GM12872 (cell line): ENCODE data around the gene GPR107.

Experiments
- TF ChIP-seq, protein P1 (sequence below): IDR thresholded peaks from 3 replicates; pipeline ENCODE4 v1.5.1; 2011; ENCODE audit warnings: low read depth, mild to moderate bottlenecking, low read length, moderate library complexity; ENCODE audit not compliant: insufficient read depth

Gene GPR107

DNA sequence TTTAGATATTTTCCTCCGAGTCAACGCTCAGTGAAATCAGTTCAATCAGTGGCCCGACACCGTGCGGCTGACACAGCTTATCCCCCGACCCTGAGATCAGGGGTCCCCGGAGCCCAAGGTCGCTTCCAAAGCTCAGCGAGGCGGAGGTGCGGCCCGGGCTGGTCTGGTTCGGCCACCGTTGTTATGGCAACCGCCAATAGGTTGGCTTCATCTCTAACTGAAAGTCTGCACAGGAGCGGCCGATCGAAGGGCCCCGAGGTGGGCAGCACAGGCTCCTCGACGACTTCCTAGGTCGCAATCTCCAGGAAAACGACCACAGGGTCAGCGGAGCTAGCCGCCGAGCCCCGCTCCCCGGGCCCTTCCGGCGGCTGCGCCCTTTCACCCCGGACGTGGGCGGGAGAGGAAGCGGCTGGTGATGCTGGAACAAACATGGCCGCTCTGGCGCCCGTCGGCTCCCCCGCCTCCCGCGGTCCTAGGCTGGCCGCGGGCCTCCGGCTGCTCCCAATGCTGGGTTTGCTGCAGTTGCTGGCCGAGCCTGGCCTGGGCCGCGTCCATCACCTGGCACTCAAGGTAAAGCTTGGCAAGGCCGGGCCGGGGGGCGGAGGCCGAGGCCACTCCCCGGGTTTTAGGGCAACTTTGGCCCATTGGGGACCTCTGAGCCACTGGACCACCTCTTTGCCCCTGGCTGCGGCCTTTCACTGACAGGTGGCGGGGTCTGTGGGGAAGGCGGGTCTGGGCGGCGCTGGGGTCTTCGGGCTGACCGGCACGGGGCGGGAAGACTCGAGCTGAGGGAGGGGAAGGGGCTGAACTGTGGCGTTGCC is at the start of gene GPR107:
TSS of gene GPR107 (plus strand) at position 403 of the 821 bp plus-strand sequence. CDS start at position 430, 27 bp downstream.
- TF ChIP-seq, protein P1, sequence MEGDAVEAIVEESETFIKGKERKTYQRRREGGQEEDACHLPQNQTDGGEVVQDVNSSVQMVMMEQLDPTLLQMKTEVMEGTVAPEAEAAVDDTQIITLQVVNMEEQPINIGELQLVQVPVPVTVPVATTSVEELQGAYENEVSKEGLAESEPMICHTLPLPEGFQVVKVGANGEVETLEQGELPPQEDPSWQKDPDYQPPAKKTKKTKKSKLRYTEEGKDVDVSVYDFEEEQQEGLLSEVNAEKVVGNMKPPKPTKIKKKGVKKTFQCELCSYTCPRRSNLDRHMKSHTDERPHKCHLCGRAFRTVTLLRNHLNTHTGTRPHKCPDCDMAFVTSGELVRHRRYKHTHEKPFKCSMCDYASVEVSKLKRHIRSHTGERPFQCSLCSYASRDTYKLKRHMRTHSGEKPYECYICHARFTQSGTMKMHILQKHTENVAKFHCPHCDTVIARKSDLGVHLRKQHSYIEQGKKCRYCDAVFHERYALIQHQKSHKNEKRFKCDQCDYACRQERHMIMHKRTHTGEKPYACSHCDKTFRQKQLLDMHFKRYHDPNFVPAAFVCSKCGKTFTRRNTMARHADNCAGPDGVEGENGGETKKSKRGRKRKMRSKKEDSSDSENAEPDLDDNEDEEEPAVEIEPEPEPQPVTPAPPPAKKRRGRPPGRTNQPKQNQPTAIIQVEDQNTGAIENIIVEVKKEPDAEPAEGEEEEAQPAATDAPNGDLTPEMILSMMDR, result no peak

DNA sequence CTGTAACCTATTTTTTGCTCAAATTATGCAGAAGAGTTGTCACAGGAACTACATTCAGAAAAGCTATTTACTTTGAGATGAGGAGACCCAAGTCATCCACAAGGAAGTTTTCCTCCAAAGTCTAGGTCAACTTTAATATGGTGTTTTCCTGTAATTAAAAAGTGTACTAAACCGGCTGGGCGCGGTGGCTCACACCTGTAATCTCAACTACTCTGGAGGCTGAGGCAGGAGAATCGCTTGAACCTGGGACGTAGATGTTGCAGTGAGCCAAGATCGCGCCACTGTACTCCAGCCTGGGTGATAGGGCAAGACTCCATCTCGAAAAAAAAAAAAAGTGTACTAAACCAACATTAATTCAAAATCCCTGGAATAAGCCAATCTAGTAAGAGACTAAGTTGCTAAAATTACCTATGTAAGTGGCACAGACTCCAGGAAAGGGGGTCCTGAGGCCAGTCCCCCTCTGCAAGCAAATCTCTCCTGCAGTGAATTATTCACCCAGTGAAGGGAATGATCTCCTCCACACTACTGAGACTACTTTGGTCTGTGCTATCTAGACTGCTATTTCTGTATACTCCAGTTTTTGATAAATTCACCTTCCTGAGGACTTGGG is 49.7 kb upstream of the GPR107 start:
- TF ChIP-seq, protein P1, result no peak

DNA sequence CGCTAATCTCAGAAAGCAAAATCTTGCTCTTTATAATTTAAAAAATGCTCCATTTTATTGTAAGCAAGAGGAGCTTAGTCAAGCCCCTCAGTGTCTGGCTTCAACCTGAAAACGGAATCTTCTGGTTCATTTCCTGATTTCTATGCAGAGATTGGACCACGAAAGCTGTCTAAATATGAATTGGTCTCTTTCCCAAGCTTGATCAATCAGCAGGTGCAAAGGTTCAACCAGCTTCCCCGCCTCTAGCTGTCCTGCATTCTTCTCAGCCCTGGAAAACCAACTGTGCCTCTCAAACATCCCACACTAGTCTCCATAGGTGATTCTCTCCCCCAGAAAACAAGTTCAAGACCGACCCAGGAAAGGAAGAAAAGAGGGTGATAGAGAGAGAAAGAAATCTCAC is 45.2 kb upstream of the GPR107 start:
- TF ChIP-seq, protein P1, result no peak

DNA sequence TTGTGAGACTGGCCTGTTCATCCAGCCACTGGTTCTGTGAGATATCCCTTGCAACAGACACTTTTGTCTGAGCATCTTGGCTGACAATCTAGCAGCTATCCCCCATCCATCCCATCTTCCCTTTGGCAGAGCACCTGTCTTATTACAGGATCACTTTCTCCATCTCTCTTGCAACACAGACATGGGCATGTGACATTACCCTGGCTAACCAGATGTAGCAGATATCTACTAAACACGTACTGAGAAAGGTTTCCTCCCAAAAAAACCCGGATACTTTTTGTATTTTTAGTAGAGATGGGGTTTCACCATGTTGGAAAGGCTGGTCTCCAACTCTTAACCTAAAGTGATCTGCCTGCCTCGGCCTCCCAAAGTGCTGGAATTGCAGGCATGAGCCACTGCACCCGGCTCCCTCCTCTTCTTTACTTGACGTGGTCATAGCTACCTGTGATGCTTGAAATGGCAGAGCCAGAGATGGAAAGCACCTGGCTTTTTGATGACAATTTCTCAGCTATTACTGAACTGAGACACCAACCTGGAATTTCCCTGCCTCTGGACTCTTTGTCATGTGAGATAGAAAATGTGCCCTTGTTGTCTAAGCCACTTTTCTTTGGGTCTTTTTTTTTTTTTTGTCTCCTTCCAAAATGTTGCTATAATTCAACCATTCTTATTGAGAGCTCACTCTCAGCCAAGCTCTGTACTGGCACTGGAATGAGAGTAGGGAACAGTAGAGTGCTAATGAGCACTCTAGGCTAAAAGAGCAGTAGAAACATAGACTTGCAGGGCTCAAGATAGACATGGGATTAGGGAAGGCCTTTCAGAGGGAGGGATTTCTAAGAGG is 43.3 kb upstream of the GPR107 start:
- TF ChIP-seq, protein P1, result no peak

DNA sequence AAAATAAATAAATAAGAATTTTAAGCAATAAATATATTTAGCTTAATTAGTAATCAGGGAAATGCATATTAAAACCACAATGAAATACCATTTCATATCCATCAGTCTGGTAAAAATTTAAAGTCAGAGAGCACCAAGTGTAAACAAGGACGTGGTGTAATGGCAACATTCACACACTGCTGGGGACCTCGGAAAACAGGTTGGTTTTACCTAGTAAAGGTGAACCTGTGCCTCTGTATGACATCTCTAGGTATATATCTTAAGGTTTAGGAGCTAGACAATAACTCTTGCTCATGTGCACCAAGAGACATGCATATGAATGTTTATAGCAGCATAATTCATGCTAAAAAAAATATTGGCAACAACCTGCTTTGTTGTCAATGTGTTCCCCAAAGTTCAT is 40.4 kb upstream of the GPR107 start:
- TF ChIP-seq, protein P1, result no peak

DNA sequence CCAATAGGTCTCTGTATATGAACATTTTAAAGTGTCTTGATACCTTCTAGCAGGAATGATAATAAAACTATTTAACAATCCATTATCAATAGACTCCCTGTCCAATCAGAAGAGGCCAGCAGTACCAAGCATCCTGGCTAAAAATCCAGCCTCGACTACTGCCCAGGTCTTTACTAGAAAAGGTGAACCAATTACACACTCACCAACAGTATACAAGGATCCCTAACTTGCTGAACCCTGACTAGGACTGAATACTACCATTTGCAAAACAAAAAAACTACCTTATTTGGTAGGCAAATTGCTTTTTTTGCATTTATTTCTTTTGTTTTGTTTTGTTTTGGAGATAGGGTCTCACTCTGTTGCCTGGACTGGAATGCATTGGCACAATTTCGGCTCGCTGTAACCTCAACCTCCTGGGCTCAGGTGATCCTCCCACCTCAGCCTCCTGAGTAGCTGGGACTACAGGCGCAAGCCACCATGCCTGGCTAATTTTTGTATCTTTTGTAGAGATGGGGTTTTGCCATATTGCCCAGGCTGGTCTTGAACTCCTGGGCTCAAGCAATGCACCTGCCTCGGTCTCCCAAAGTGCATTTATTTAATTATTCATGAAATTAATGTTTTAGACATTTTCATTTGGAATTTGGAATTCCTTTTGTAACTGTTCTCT is 38.2 kb upstream of the GPR107 start:
- TF ChIP-seq, protein P1, result no peak
